K562 treated with DMSO at 1 percent for 48 hours (cell line): ENCODE measurements around the gene OR7G3. TPM values are rescaled to one million over a fixed set of nuclear protein-coding genes. Genes with fewer than 3 reads are reported as not detected.

Experiments
- total RNA-seq: library from RNA; unstranded; fragments of 300-600 nt; gene quantifications from 2 replicates; pipeline ENCODE4 v1.2.3, GENCODE V29; 2022; ENCODE audit warnings: low replicate concordance; ENCODE audit errors: extremely low read depth

The OR7G3 gene
- total RNA-seq, result not detected in 2 replicates

DNA sequence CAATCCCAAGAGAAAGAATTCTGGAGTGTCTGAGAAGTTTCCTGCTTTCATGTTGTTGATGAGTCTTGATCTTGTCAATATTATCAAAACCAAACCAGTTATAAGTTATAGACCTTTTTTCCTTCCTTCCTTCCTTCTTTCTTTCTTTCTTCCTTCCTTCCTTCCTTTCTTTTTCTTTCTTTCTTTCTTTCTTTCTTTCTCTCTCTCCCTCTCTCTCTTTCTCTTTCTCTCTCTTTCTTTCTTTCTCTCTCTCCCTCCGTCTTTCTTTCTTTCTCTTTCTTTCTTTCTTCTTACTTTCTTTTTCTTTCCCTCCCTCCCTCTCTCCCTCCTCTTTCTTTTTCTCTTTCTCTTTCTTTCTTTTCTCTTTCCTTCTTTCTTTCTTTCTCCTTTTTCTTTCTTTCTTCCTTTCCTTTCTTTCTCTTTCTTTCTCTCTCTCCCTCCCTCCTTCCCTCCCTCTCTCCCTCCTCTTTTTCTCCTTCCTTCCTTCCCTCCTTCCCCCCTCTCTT is at the start of gene OR7G3:
OR7G3 (minus strand) TSS at position 51 of the 506 bp plus-strand sequence; CDS start at position 51, 0 bp downstream.

DNA sequence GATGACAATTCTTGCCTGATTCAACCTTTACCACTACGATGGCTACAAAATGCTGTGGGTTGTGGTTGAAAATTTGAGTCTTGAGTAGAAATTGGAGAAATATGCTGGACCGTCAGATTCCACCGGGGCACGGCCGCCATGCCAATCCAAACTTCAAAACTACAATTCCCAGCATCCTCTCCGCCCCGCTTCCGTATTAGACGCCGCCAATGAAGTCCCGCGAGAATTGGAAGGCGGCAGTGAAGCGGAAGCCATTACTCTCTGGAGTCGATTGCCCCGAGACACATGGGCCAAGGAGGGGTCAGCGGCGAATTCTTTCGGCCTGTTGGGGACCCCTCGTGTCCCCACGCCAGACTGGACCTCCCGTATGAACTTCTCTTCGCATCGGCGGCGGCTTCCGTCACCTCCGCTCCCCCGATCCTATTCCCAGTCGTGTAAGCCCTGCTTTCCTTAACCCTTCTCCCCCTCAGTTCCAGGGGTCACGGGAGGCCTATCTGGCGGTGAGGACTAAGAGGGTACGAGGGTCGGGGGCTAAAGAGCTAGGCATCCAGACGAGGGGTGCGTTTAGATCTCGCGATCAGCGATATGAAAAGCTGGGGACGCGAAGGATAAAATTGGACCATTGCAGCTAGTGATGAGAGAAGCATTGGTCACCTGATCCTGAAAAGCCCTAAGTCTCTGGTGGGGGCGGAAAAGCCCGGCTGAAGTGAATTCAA is 13.6 kb upstream of the OR7G3 start, which contains the start of gene ZNF317:
ZNF317 (plus strand) TSS at position 239 of the 716 bp plus-strand sequence. CDS start 15,620 bp downstream, outside the sequence.

DNA sequence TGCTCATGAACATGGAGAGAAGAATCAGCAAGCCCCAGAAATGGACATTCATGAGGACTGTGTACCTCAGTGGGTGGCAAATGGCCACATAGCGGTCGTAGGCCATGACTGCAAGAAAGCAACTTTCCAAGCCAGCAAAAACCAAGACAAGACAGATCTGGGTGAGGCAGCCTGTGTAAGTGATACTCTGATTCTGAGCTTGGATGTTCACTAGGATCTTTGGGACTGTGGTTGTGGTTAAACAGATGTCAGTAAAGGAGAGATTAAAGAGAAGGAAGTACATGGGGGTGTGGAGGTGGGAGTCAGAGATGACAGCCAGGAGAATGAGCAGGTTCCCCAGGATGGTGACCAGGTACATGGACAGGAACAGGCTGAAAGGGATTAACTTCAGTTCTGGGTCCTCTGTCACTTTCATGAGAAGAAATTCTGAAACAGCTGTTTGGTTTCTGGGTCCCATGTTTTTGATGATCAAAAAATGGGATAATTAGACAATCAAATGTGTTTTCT is 11.4 kb downstream of the OR7G3 start, which contains the start of gene OR7G1:
OR7G1 (minus strand) TSS at position 457 of the 507 bp plus-strand sequence; CDS start at position 457, 0 bp downstream.

DNA sequence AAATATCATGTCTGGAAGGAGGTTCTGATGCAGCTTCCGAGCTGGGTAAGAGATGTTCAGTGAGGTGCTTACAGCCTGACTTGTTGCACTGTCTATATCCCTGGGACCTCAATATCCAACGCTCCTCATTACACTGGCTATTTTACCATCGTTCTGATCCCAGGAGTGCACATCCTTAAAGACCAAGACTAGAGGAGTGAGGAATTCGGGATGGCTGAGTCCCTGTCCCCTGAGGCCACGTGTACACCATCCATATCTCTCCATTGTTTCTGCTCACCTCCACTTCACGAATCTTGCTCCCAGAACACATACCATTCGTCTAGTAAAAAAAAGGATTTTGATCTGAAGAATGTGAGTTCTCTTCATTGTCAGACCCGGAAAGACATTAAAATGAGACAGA is 19.4 kb downstream of the OR7G3 start, which contains the start of gene OR7G2:
OR7G2 (minus strand) TSS at position 101 of the 400 bp plus-strand sequence. CDS start 4,232 bp downstream, outside the sequence.

DNA sequence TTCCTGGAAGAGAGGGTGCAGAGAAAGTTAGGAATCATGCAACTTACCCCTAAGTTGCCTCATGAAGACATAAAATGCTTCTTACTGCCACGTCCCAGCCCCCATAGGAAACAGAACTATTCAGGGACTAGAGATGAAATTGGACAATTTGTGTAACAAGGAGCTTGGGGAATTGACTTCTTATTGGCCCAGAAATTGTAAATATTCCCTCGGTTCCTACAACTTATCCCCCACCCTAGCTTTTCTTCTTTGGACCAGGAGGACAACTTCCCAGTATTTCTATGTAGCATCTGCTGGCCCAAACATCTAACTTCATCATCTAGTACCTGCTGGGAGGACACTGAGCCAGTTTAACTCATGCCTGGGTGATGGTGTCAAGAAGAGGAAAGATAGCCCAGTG is 40.0 kb downstream of the OR7G3 start, which contains the start of gene OR1M1:
OR1M1 (plus strand) TSS at position 301 of the 400 bp plus-strand sequence. CDS start 6,184 bp downstream, outside the sequence.

Other genes with a start within 250 kb of the OR7G3 start
- not detected in 2 replicates for gene MUC16, start 116.5 kb downstream of the OR7G3 start, total RNA-seq
- gene OR1M1, start 39.9 kb downstream of the OR7G3 start, total RNA-seq, result not detected in 2 replicates
- gene OR7G2, start 19.5 kb downstream of the OR7G3 start, total RNA-seq, result not detected in 2 replicates
- gene OR7G1, start 11.2 kb downstream of the OR7G3 start, total RNA-seq, result not detected in 2 replicates
- not detected in 2 replicates for gene ZNF317, start 13.4 kb upstream of the OR7G3 start, total RNA-seq
- not detected in 2 replicates for gene OR7D2, start 52.0 kb upstream of the OR7G3 start, total RNA-seq
- gene OR7D4, start 92.6 kb upstream of the OR7G3 start, total RNA-seq, result not detected in 2 replicates
- gene OR7E24, start 124.0 kb upstream of the OR7G3 start, total RNA-seq, result not detected in 2 replicates
- not detected in 2 replicates for gene ZNF699, start 182.9 kb upstream of the OR7G3 start, total RNA-seq
- not detected in 2 replicates for gene ZNF559, start 197.2 kb upstream of the OR7G3 start, total RNA-seq
- not detected in 2 replicates for gene ZNF177, start 236.1 kb upstream of the OR7G3 start, total RNA-seq